ENCODE data around the gene RHEBL1. TPM values are rescaled to one million over a fixed set of nuclear protein-coding genes. Genes with fewer than 3 reads are reported as not detected.

The RHEBL1 gene
- 0.36 TPM in 1 of 2 replicates, not detected in the other for total RNA-seq

GRCh38 chr12:49069507-49070346, at the start of gene RHEBL1:
Gene RHEBL1, minus strand, starts transcription at chr12:49069979. Its CDS starts 194 bp downstream, at chr12:49069785.

GRCh38 chr12:49110464-49111155, 40.8 kb upstream of the RHEBL1 start, which contains the start of gene LMBR1L:
Gene LMBR1L, minus strand, starts transcription at chr12:49110847. Its CDS starts 292 bp downstream, at chr12:49110555.

DNA sequence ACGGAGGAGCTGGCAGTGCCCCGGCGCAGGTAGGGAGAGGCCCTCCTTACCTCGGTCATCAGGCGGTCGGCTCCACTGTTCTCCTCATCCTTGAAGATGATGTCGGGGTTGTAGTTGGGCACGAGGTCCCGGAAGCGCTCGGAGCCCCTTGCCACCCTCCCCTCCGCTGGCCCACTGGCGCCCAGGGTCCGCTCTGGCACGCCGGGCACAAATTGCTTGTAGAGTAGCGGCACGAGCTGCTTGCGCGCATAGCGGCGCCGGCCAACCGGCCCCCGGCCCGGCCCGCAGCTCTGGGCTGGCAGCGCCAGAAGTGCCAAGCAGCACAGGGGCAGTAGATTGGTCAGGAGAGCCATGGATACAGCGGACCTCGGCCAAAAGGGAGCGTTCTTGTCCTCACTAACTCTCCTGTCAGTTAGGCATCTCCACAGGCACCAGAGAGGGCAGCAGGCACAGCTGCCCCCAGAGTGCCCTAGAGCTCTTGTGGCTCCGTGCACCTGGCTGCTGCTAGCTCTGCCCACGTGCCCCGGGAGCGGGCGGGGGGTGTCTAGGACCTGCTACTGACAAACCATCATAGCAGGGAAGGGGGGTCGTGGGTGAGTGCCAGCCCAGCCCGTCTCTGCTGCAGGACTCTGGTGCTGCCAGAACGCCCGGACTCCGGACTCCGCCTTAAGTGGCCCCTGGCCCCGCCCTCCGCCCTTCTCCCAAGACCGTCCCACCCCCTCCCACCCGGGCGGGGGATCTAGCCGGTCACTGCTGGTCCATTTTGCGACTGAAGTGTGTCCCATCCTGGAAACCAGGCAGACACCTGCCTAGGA, 24.6 kb upstream of the RHEBL1 start, which contains the start of gene DHH:
DHH (minus strand) TSS at position 642 of the 815 bp plus-strand sequence; CDS start at position 353, 289 bp downstream.

DNA sequence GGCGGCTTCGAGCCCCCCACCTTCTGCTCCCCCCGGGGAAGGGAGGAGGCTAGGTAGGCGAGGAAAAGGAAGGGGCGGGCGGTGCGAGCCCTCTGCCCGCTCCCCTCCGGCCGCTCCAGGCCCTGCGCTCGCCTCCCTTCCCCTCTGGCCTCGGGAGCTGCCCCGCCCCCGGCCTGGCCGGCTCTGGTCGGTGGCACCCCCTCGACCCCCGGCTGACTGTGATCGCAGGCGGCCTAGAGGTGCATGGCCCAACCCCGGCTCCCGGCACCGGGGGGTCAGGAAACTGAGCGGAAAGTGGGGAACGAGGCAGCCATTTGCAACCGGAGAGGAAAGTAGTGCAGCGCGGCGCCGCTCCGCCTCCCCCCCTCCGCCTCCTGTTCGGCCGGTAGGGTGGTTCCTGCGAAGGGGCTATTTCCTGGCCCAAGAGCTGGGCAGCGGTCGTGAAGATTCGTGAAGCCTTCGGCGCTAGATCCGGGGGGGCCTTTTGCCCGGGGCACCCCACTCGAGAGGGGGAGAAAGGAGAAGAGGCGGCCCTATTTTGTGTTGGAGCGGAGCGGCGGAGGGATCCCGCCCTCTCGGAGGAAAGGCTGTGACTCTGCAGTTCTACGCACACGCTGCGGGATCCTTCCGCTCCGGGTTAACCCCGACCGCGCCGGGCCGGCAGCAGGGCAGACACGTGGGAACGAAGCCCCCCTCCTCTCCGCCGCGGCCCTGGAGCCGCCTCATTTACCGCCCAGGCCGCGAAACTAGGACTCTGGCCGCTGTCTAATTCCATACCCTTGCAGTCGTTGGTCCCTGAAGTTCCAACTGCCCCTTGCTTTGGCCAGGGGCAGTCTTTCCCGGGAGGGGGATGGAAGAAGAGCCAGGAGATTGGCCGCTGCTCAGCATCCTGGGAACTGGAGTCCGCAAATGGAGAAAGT, 9.3 kb downstream of the RHEBL1 start, which contains the start of gene KMT2D:
KMT2D (minus strand) TSS at position 558 of the 920 bp plus-strand sequence. CDS start 5,470 bp downstream, outside the sequence.

DNA sequence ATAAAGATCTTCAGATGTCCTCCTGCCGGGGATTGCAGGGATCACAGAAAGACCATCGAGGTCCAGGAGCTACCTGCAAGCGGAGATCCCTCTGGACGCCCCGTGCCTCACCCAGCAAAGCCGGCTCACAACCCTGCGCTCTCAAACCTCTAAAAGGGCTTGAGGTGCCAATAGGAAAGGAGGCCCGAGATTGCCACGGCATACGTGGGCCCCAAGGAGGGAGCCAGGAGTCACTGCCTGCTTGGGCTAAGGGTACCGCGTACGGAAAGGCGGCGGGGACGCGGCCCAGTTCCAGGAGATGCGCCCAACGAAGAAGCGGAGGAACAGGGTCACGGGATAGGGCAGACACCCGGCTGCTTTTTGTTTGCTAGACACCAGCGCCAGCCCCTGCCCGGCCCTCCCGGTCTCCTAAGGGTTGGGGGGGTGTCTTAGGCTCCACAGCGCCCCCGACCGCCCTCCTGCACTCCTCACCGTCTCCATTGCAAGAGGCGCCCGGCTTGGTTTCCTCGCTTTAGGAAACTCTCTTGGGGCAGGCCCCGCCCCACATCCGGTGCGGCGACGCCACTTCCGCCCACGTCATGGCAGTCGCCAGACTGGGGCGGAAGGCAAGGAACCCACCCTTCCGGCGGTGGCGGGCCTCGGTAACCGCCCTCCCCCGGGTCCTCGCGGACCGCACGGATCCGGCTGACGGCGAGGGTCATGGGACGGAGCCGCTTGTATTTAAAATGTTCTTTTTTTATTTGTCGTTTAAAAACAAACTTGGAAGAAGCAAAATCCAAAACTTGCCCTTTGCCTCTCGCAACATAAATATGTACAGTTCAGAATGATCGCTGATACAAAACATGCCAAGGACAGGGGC, 51.3 kb downstream of the RHEBL1 start, which contains the start of gene PRKAG1:
PRKAG1 (minus strand) TSS at position 516 of the 859 bp plus-strand sequence; CDS start at position 480, 36 bp downstream.

Other genes starting within 250 kb of the RHEBL1 start
- gene DDX23, start 217.8 kb downstream of the RHEBL1 start, total RNA-seq = 45.2 and 54.8 TPM in 2 replicates
- 0.16 TPM in 1 of 2 replicates, not detected in the other for gene RND1, start 204.1 kb downstream of the RHEBL1 start, total RNA-seq
- 15.9 and 16.7 TPM in 2 replicates for gene FKBP11, start 144.5 kb downstream of the RHEBL1 start, total RNA-seq
- 54.5 and 61.6 TPM in 2 replicates for gene ARF3, start 112.5 kb downstream of the RHEBL1 start, total RNA-seq
- 0.16 TPM in 1 of 2 replicates, not detected in the other for gene WNT10B, start 98.2 kb downstream of the RHEBL1 start, total RNA-seq
- gene WNT1, start 91.7 kb downstream of the RHEBL1 start, total RNA-seq = not detected in 2 replicates
- gene DDN, start 70.6 kb downstream of the RHEBL1 start, total RNA-seq = 0.12 and 0.16 TPM in 2 replicates
- 74.5 and 87.3 TPM in 2 replicates for gene PRKAG1, start 51.2 kb downstream of the RHEBL1 start, total RNA-seq
- 39.2 and 40.6 TPM in 2 replicates for gene KMT2D, start 9.2 kb downstream of the RHEBL1 start, total RNA-seq
- not detected in 2 replicates for gene DHH, start 24.8 kb upstream of the RHEBL1 start, total RNA-seq
- 22.5 and 36.3 TPM in 2 replicates for gene LMBR1L, start 40.9 kb upstream of the RHEBL1 start, total RNA-seq
- 828 and 1,068 TPM in 2 replicates for gene TUBA1B, start 61.4 kb upstream of the RHEBL1 start, total RNA-seq
- gene TUBA1A, start 119.1 kb upstream of the RHEBL1 start, total RNA-seq = 803 and 1,028 TPM in 2 replicates
- gene TUBA1C, start 195.1 kb upstream of the RHEBL1 start, total RNA-seq = 310 and 435 TPM in 2 replicates
- gene PRPH, start 225.2 kb upstream of the RHEBL1 start, total RNA-seq = 0.12 and 0.16 TPM in 2 replicates

All from hair follicle dermal papilla cell (primary cell).